AG09309 (cell line): ENCODE measurements around the gene HSP90AA1.
"Not testable (repeated sequence)": the region's sequence is repeated elsewhere in the genome, so short reads cannot be mapped to it uniquely, and the experiment has no call there.

Experiments used
- DNase-seq: peaks from one replicate; pipeline ENCODE4 v3.0.0-alpha.2; 2010; ENCODE audit warnings: low read depth
- H3K4me3 ChIP-seq: 2 replicates; pipeline ENCODE4 v1.5.1; 2011; ENCODE audit warnings: mild to moderate bottlenecking, low read depth, low read length, moderate library complexity; ENCODE audit not compliant: control insufficient read depth
- TF ChIP-seq, protein P1 (sequence below): IDR thresholded peaks from 2 replicates; pipeline ENCODE4 v1.5.1; 2011; ENCODE audit warnings: mild to moderate bottlenecking, low read depth, low read length, inconsistent platforms; ENCODE audit not compliant: insufficient read depth, control insufficient read depth; ENCODE audit errors: missing control alignments

HSP90AA1 gene

GRCh38 chr14:102079700-102079979, 7.2 kb downstream of the HSP90AA1 start:
- TF ChIP-seq, protein P1, sequence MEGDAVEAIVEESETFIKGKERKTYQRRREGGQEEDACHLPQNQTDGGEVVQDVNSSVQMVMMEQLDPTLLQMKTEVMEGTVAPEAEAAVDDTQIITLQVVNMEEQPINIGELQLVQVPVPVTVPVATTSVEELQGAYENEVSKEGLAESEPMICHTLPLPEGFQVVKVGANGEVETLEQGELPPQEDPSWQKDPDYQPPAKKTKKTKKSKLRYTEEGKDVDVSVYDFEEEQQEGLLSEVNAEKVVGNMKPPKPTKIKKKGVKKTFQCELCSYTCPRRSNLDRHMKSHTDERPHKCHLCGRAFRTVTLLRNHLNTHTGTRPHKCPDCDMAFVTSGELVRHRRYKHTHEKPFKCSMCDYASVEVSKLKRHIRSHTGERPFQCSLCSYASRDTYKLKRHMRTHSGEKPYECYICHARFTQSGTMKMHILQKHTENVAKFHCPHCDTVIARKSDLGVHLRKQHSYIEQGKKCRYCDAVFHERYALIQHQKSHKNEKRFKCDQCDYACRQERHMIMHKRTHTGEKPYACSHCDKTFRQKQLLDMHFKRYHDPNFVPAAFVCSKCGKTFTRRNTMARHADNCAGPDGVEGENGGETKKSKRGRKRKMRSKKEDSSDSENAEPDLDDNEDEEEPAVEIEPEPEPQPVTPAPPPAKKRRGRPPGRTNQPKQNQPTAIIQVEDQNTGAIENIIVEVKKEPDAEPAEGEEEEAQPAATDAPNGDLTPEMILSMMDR: no peak
- H3K4me3 ChIP-seq: no peak overlapping the region
- DNase-seq: no peak

DNA sequence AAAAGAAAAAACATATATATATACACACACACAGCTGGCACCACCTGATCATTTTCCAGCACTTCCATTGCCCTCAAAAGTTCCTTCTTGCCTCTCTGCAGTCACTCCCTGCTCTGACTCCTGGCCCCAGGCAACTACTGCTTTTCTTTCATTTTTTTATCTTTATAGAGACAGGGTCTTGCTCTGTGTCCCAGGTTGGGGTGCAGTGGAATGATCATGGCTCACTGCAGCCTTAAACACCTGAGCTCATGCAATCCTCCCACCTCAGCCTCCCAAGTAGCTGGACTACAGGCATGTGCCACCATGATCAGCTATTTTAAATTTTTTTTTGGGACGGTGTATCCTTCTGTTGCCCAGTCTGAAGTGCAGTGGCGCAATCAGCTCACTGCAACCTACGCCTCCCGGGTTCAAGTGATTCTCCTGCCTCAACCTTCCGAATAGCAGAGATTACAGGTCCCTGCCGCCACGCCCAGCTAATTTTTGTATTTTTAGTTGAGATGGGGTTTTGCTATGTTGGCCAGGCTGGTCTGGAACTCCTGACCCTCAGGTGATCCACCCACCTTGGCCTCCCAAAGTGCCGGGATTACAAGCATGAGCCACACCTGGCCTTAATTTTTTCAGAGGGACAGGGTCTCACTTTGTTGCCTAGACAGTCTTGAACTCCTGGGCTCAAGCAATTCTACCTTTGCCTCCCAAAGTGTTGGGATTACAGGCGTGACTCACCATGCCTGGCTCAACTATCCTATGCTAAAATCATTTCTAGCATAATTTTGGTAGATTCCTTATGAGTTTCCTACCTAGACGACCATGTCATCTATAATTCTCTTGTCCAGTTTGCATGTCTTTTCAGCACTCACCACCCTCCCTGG, 7.8 kb downstream of the HSP90AA1 start:
- TF ChIP-seq, protein P1: no peak

GRCh38 chr14:102078361-102078791, 8.5 kb downstream of the HSP90AA1 start:
- not testable (repeated sequence) for DNase-seq, H3K4me3 ChIP-seq

More for the DNA sequence above, 7.8 kb downstream of the HSP90AA1 start:
- DNase-seq: no peak
- H3K4me3 ChIP-seq: no peak overlapping the region

GRCh38 chr14:102077382-102077709, 9.5 kb downstream of the HSP90AA1 start:
- no peak overlapping the region for H3K4me3 ChIP-seq
- no peak for DNase-seq
- TF ChIP-seq, protein P1: no peak

DNA sequence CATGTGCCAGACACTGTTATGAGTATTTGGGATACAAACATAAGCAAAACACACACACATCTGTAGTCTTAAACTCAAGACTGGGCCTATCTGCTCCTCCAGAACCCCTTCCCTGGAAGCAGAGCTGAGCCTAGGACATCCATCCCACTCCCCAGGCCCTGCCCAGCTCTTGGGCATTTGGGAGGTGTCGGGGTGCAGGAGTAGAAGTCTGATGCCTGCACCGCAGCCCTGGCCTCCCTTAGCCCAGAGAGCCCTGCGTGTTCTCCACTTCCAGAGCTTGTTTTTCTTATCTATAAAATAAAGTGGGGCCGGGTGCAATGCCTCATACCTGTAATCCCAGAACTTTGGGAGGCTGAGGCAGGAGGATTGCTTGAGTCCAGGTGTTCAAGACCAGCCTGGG, 11.7 kb downstream of the HSP90AA1 start:
- TF ChIP-seq, protein P1: no peak
- no peak for DNase-seq
- no peak overlapping the region for H3K4me3 ChIP-seq

- DNase-seq: no peak
- H3K4me3 ChIP-seq: no peak overlapping the region
- TF ChIP-seq, protein P1: no peak
Measured at GRCh38 chr14:102074415-102074964, 12.4 kb downstream of the HSP90AA1 start.

DNA sequence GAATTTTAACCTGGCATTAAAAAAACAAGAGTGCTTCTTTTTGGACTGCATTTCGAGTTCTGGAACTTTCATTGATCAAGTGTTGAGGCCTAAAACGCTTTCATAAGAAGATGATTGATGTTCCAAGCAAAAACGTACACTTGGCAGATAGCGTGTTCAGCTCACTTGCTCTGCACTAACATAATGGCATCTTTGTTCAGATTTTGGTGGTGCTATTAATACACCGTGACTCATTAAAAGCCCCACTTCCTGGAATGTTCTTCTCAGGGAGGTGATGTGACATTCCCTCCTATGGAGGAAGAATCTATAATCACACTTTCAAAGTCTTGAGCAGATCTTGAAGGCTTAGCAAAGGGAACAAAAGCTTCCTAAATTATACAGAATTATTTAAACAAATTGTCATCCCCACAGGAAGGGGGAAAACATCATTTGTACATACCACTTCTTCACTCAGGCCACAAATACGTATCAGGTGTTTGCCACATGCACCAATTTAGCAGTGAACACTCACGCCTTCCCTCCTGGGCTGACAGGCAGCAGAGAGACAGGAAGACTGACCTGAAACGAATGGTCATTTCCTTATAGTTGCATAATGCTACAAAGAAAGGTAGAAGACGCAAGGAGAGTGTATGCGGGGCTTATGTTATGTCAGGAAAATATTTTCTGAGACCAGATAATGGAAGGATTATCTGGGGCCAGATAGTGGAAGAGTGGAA, 15.4 kb downstream of the HSP90AA1 start:
- DNase-seq: no peak

More for the DNA sequence above, 15.4 kb downstream of the HSP90AA1 start:
- H3K4me3 ChIP-seq: no peak overlapping the region
- TF ChIP-seq, protein P1: no peak
